GM23338 (cell line): ENCODE measurements around the gene ZNF19. TPM values are rescaled to one million over a fixed set of nuclear protein-coding genes. Genes with fewer than 3 reads are reported as not detected.
A peak's percentile ranks its signal among the peaks of the same experiment; 100 is the strongest.

Source experiments
- ATAC-seq: fragments of 200-7000 bp; cut with Tn5 transposase; 3 replicates; pipeline ENCODE4 v1.9.1; 2020
- DNase-seq: peaks from one replicate; pipeline ENCODE4 v3.0.0-alpha.2; 2015; ENCODE audit warnings: low spot score
- H2AFZ ChIP-seq: fragments of 200-600 bp; sonication (generic); 2 replicates; pipeline ENCODE4 v1.8.0; 2016; ENCODE audit warnings: antibody characterized with exemption, mild to moderate bottlenecking, moderate library complexity
- H3F3A ChIP-seq: fragments of 200-600 bp; sonication (generic); replicated peaks from 2 replicates; pipeline ENCODE4 v1.8.0; 2017; ENCODE audit warnings: antibody characterized with exemption, mixed run types, low read depth
- H3K27ac ChIP-seq: fragments of 200-600 bp; sonication (generic); 2 replicates; pipeline ENCODE4 v1.6.1; 2016; ENCODE audit warnings: low read depth
- H3K27me3 ChIP-seq: fragments of 200-600 bp; sonication (generic); 2 replicates; pipeline ENCODE4 v1.8.0; 2016; ENCODE audit warnings: mild to moderate bottlenecking, mixed run types, moderate library complexity; ENCODE audit not compliant: insufficient read depth
- H3K36me3 ChIP-seq: fragments of 200-600 bp; sonication (generic); 2 replicates; pipeline ENCODE4 v1.8.0; 2016; ENCODE audit warnings: mild to moderate bottlenecking; ENCODE audit not compliant: insufficient read depth
- H3K4me1 ChIP-seq: fragments of 200-600 bp; sonication (generic); 2 replicates; pipeline ENCODE4 v1.8.0; 2016; ENCODE audit warnings: mild to moderate bottlenecking, moderate library complexity; ENCODE audit not compliant: insufficient read depth
- H3K4me2 ChIP-seq: fragments of 200-600 bp; sonication (generic); 2 replicates; pipeline ENCODE4 v1.7.1; 2017; ENCODE audit warnings: mixed run types
- H3K4me3 ChIP-seq: fragments of 200-600 bp; sonication (generic); 2 replicates; pipeline ENCODE4 v1.6.1; 2016; ENCODE audit warnings: mixed run types
- H3K79me2 ChIP-seq: fragments of 200-600 bp; sonication (generic); replicated peaks from 2 replicates; pipeline ENCODE4 v1.8.0; 2017; ENCODE audit warnings: mild to moderate bottlenecking; ENCODE audit not compliant: insufficient read depth
- H3K9me2 ChIP-seq: fragments of 200-600 bp; sonication (generic); 2 replicates; pipeline ENCODE4 v1.8.0; 2017; ENCODE audit not compliant: insufficient read depth
- H4K20me1 ChIP-seq: fragments of 200-600 bp; sonication (generic); replicated peaks from 2 replicates; pipeline ENCODE4 v1.8.0; 2017; ENCODE audit warnings: mild to moderate bottlenecking; ENCODE audit not compliant: insufficient read depth
- H3K27ac Mint-ChIP-seq: 2 replicates; pipeline ENCODE4 v1.8.0; 2020; ENCODE audit warnings: inconsistent platforms, mild to moderate bottlenecking, moderate library complexity, mixed read lengths
- H3K27me3 Mint-ChIP-seq: 3 replicates; pipeline ENCODE4 v1.8.0; 2022; ENCODE audit warnings: low read depth, mild to moderate bottlenecking, moderate library complexity, mixed read lengths, inconsistent platforms; ENCODE audit not compliant: insufficient read depth, poor library complexity
- H3K36me3 Mint-ChIP-seq: 3 replicates; pipeline ENCODE4 v1.8.0; 2021; ENCODE audit warnings: low read depth, mild to moderate bottlenecking, inconsistent platforms, moderate library complexity, mixed read lengths
- H3K4me1 Mint-ChIP-seq: 3 replicates; pipeline ENCODE4 v1.8.0; 2020; ENCODE audit warnings: mild to moderate bottlenecking, inconsistent platforms, mixed read lengths
- H3K4me3 Mint-ChIP-seq: 3 replicates; pipeline ENCODE4 v1.8.0; 2021; ENCODE audit warnings: moderate library complexity, mild to moderate bottlenecking, inconsistent platforms, mixed read lengths
- H3K9me3 Mint-ChIP-seq: 3 replicates; pipeline ENCODE4 v1.8.0; 2020; ENCODE audit warnings: moderate library complexity, mild to moderate bottlenecking, inconsistent platforms, mixed read lengths
- CTCF ChIP-seq, 2 experiments: fragments of 200-600 bp in 1 of 2; sonication (generic) in 1 of 2; conservative IDR thresholded peaks; 2 replicates each; pipeline versions ENCODE4 v1.5.1 to v1.6.1; 2016 to 2017; ENCODE audit warnings: antibody characterized with exemption in 2 of 2, low read depth in 2 of 2, mild to moderate bottlenecking in 2 of 2, moderate library complexity in 1 of 2
- JUNB ChIP-seq: IDR thresholded peaks from one replicate; pipeline ENCODE4 v1.6.1; 2016; ENCODE audit warnings: antibody characterized with exemption; ENCODE audit not compliant: unreplicated experiment
- REST ChIP-seq: IDR thresholded peaks from one replicate; pipeline ENCODE4 v1.6.1; 2018; ENCODE audit warnings: antibody characterized with exemption; ENCODE audit not compliant: unreplicated experiment
- ZNF114 ChIP-seq: fragments of 250-450 bp; sonication (Bioruptor Pico); IDR thresholded peaks from 2 replicates; pipeline ENCODE4 v1.5.0; 2020; ENCODE audit warnings: mild to moderate bottlenecking, moderate library complexity
- ZNF331 ChIP-seq: fragments of 250-450 bp; sonication (Bioruptor Pico); IDR thresholded peaks from 2 replicates; pipeline ENCODE4 v1.5.0; 2020; ENCODE audit warnings: low read depth, mild to moderate bottlenecking, moderate library complexity
- polyA plus RNA-seq: library from polyadenylated mRNA; unstranded; fragments of >200 nt; fragmentation: Nextera tagmentation; extraction: Ambion mirVana; gene quantifications from 2 replicates; pipeline ENCODE4 v1.2.1, GENCODE V29; 2016
- total RNA-seq: library from RNA; depleted of rRNA; stranded (reverse); fragments of >200 nt; shearing (Covaris generic); gene quantifications from 2 replicates; pipeline ENCODE4 v1.2.3, GENCODE V29; 2014

The ZNF19 gene
- total and polyA plus RNA-seq, 2 experiments from 2014 or later: 1.0 to 4.8 TPM

GRCh38 chr16:71441348-71442050, 47.6 kb downstream of the ZNF19 start:
- H3K27me3 ChIP-seq: no peaks in the 10 kb centered on the region; the same call in 1 of the 2 replicates
- Mint-ChIP-seq H3K9me3 (peaks cover 44% of the 10 kb centered on the region), H3K4me1 (no peaks in the 10 kb centered on the region), H3K27ac (no peak overlapping the region), H3K36me3 (peaks cover 11% of the 10 kb centered on the region), H3K27me3 (peaks cover 13% of the 10 kb centered on the region), H3K4me3 (no peak overlapping the region; the same call in 2 of the 3 replicates)
- H3K79me2 ChIP-seq: no peaks in the 10 kb centered on the region
- H3K36me3 ChIP-seq: peaks cover 3% of the 10 kb centered on the region; the same call in 1 of the 2 replicates
- TF ChIP-seq CTCF (conservative IDR thresholded peaks at IDR 0.05; ENCODE audit: low read depth in 2 of 2): peak; percentile 72 to 87
- no peak for TF ChIP-seq REST
- no peak for TF ChIP-seq JUNB
- no peak overlapping the region for H3K27ac ChIP-seq
- peak overlapping the region; percentile 80 for H2AFZ ChIP-seq
- H4K20me1 ChIP-seq: no peaks in the 10 kb centered on the region
- DNase-seq (peak; percentile 84), ATAC-seq (peak; percentile 86)
- H3K4me2 ChIP-seq: peak overlapping the region; percentile 64; the same call in 1 of the 2 replicates
- no peaks in the 10 kb centered on the region for H3F3A ChIP-seq
- peak overlapping the region; percentile 46 for H3K4me3 ChIP-seq
- H3K4me1 ChIP-seq: no peaks in the 10 kb centered on the region
- H3K9me2 ChIP-seq: no peaks in the 10 kb centered on the region

DNA sequence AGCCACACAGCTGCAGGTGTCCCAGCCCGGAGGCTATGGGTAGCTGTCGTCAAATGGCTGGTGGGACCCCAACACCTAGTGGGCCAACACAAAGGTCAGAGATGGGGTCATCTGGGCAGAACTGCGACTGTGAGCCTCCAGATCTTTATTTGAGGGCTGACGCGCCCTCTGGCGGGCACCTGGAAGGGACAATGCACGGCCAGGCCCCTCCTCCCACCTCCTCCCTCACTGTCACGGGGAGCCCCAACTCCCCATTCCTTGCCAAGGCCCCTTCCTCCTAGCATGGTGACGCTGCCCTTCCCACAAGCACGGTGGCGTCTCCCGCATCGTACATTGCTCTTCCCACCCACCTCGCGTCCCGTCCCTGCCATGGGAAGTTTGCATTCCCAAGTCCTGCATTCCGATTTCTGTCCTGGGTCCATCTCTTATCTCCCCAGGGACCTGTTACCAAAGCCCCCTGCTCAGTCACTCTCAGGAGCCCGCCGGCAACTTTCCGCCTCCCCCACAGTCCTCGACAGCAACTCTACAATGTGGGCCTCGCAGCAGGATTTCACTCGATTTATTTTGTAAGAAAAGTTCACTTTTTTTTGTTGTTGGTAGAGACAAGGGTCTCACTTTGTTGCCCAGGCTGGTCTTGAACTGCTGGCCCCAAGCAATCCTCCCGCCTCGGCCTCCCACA, 48.3 kb downstream of the ZNF19 start:
- Histone ChIP-seq H3K27ac (no peak overlapping the region), H3K4me1 (no peaks in the 10 kb centered on the region), H3K9me2 (no peaks in the 10 kb centered on the region), H3K27me3 (no peaks in the 10 kb centered on the region; the same call in 1 of the 2 replicates), H2AFZ (peak overlapping the region; percentile 94; the same call in 1 of the 2 replicates), H4K20me1 (no peaks in the 10 kb centered on the region), H3K36me3 (no peaks in the 10 kb centered on the region), H3K79me2 (no peaks in the 10 kb centered on the region), H3F3A (no peaks in the 10 kb centered on the region), H3K4me3 (no peak overlapping the region), H3K4me2 (no peak overlapping the region)
- Mint-ChIP-seq H3K9me3 (peaks cover 37% of the 10 kb centered on the region), H3K27ac (no peak overlapping the region), H3K4me1 (no peaks in the 10 kb centered on the region), H3K4me3 (no peak overlapping the region; the same call in 2 of the 3 replicates), H3K36me3 (peaks cover 9% of the 10 kb centered on the region), H3K27me3 (peaks cover 13% of the 10 kb centered on the region)
- DNase-seq: peak; percentile 77
- ATAC-seq: peak; percentile 81
- TF ChIP-seq ZNF114 (CRISPR knock-in tag): no peak
- TF ChIP-seq ZNF331 (CRISPR knock-in tag): no peak
- TF ChIP-seq CTCF (conservative IDR thresholded peaks at IDR 0.05; ENCODE audit: low read depth in 2 of 2): peak; percentile 61 to 82
